Colonic mucosa (tissue), 4 donors: ENCODE data around the gene DMTF1. TPM values are rescaled to one million over a fixed set of nuclear protein-coding genes. Genes with fewer than 3 reads are reported as not detected.

ENCODE experiments used
- DNase-seq: peaks from one replicate; pipeline ENCODE4 v3.0.0-alpha.2; 2020
- H3K27ac ChIP-seq: fragments of 200-600 bp; one replicate; pipeline ENCODE4 v1.8.0; 2021
- H3K27me3 ChIP-seq: fragments of 200-600 bp; one replicate; pipeline ENCODE4 v1.8.0; 2021
- H3K36me3 ChIP-seq: fragments of 200-600 bp; one replicate; pipeline ENCODE4 v1.8.0; 2021
- H3K4me1 ChIP-seq: fragments of 200-600 bp; one replicate; pipeline ENCODE4 v1.8.0; 2021; ENCODE audit warnings: mild to moderate bottlenecking
- H3K4me3 ChIP-seq: fragments of 200-600 bp; one replicate; pipeline ENCODE4 v1.8.0; 2021
- H3K9ac ChIP-seq, 2 donors: one replicate each; pipeline ENCODE4 v1.7.0; 2013; ENCODE audit warnings: control low read depth in 2 of 2, low read depth in 2 of 2, low read length in 2 of 2
- H3K9me3 ChIP-seq: fragments of 200-600 bp; one replicate; pipeline ENCODE4 v1.8.0; 2021
- CTCF ChIP-seq: fragments of 200-600 bp; IDR thresholded peaks from one replicate; pipeline ENCODE4 v1.8.0; 2022; ENCODE audit warnings: antibody characterized with exemption, mild to moderate bottlenecking
- intact Hi-C: fragments of 100-400 bp; cut with DNase I; formaldehyde crosslinking; loops from one replicate; pipeline ENCODE4 v1.14.1; 2022
- total RNA-seq, 2 donors: library from RNA; stranded (reverse); fragmentation: NEBNext Ultra II Directional in 1 of 2; extraction: Animal tissue kit (Norgen Biotek cat#: 25700) in 1 of 2; gene quantifications; one replicate each; pipeline ENCODE4 v1.2.1, GENCODE V29; 2021
- donor health status: healthy.
- donor health status: DM: no; HTN: no; CAD: no.
- donor health status: DM: no; HTN: no; CAD: no.

Gene DMTF1
- total RNA-seq, 2 donors from 2014 or later = 44.4 to 66.0 TPM

- H3K9ac ChIP-seq = peak within 1 kb of the TSS; percentile 77 to 89
- no peaks in the 10 kb centered on the region for H3K9me3 ChIP-seq
- H3K4me3 ChIP-seq = peak within 1 kb of the TSS; percentile 77
- peak within 1 kb of the TSS; percentile 84 for H3K27ac ChIP-seq
- intact Hi-C loops = loop anchor here (10.0 kb wide), 1 partner anchor 55 kb away; no protein-coding TSS in a partner anchor
- H3K27me3 ChIP-seq = no peaks in the 10 kb centered on the region
- no peak for TF ChIP-seq CTCF
- H3K36me3 ChIP-seq = no peaks in the 10 kb centered on the region
- no peaks in the 10 kb centered on the region for H3K4me1 ChIP-seq
- peak; percentile 83 for DNase-seq
Observed at GRCh38 chr7:87219545-87220025, 67.3 kb downstream of the DMTF1 start, which contains the start of gene TMEM243. TSS of gene TMEM243 (minus strand) at chr7:87219732. CDS start at chr7:87219503, 229 bp downstream.

GRCh38 chr7:87220026-87220733 lies 67.9 kb downstream of the DMTF1 start:
- Histone ChIP-seq H3K4me1 (no peaks in the 10 kb centered on the region), H3K36me3 (no peaks in the 10 kb centered on the region), H3K27ac (peak overlapping the region; percentile 84), H3K4me3 (peak overlapping the region; percentile 77), H3K9ac (peak overlapping the region; percentile 77 to 89), H3K9me3 (no peaks in the 10 kb centered on the region), H3K27me3 (no peaks in the 10 kb centered on the region)
- DNase-seq = peak; percentile 91
- TF ChIP-seq CTCF = no peak
- intact Hi-C loops = loop anchor here (10.0 kb wide), 1 partner anchor 55 kb away; no protein-coding TSS in a partner anchor

GRCh38 chr7:87220734-87221215 lies 68.5 kb downstream of the DMTF1 start:
- intact Hi-C loops = loop anchor here (10.0 kb wide), 1 partner anchor 56 kb away; no protein-coding TSS in a partner anchor

GRCh38 chr7:87223666-87224065 lies 71.4 kb downstream of the DMTF1 start:
- Histone ChIP-seq H3K4me3 (no peak overlapping the region), H3K4me1 (no peaks in the 10 kb centered on the region), H3K36me3 (no peaks in the 10 kb centered on the region), H3K27me3 (no peaks in the 10 kb centered on the region), H3K27ac (no peak overlapping the region), H3K9ac (no peak overlapping the region), H3K9me3 (no peaks in the 10 kb centered on the region)
- intact Hi-C loops = loop anchor here (10.0 kb wide), 1 partner anchor 59 kb away; no protein-coding TSS in a partner anchor
- TF ChIP-seq CTCF = no peak
- no peak for DNase-seq

More at GRCh38 chr7:87220734-87221215, 68.5 kb downstream of the DMTF1 start:
- Histone ChIP-seq H3K27me3 (no peaks in the 10 kb centered on the region), H3K9ac (peak overlapping the region in 1 of 2 donors; percentile 21), H3K27ac (no peak overlapping the region), H3K9me3 (no peaks in the 10 kb centered on the region), H3K4me1 (no peaks in the 10 kb centered on the region), H3K36me3 (no peaks in the 10 kb centered on the region), H3K4me3 (peak overlapping the region; percentile 77)
- peak; percentile 41 for DNase-seq
- no peak for TF ChIP-seq CTCF

- Histone ChIP-seq H3K36me3 (no peaks in the 10 kb centered on the region), H3K27ac (no peak overlapping the region), H3K27me3 (no peaks in the 10 kb centered on the region), H3K4me3 (no peak overlapping the region), H3K9me3 (no peaks in the 10 kb centered on the region), H3K9ac (no peak overlapping the region), H3K4me1 (no peaks in the 10 kb centered on the region)
- no peak for DNase-seq
- intact Hi-C loops = loop anchor here (10.0 kb wide), 1 partner anchor 61 kb away; no protein-coding TSS in a partner anchor
- no peak for TF ChIP-seq CTCF
Observed at GRCh38 chr7:87225696-87226095, 73.4 kb downstream of the DMTF1 start.
